ENCODE data around the gene ENTPD8.

Gene ENTPD8

DNA sequence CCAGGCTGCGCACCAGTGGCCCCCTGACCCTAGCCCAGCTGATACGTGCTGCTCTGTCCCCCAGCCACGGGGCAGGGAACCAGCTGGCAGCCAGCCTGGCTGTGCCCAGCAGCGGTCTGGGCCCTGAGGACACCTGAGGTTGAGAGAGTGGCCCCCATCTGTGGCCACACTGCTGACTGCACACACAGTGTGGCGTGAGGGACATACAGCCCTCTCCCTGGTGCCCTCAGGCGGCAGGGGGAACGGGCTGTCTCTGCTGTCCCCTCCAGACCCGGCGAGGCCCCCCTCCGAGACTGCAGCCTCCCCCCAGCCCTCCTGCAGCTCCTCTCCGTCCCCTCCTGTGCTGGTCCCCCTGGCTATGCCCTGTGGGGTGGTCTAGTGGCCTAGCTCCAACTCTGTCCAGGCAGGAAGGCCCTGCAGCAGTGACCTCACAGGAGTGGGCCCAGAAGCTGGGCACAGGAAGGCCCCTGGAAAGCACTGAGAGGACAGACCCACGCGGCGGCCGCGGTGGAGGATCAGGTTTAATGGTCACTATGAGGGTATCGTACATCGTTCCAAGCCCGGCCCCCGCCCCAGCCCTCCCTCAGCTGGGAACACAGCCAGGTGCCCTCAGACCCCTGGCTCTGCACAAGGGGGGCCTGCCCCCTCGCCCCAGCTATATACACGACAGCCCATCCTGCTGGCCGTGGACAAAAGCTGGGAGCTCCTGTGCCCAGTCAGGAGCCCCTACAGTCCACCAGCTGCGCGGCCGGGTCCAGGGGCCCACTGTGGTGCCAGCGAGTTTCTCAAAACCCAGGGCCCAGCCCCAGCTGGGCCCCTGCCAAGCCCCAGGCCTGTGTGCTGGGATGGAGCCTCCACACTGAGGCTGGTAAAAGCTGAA, 6.8 kb upstream of the ENTPD8 start:
- no peak for DNase-seq (ENCODE audit: low read depth in 1 of 2, low spot score in 1 of 2)

DNA sequence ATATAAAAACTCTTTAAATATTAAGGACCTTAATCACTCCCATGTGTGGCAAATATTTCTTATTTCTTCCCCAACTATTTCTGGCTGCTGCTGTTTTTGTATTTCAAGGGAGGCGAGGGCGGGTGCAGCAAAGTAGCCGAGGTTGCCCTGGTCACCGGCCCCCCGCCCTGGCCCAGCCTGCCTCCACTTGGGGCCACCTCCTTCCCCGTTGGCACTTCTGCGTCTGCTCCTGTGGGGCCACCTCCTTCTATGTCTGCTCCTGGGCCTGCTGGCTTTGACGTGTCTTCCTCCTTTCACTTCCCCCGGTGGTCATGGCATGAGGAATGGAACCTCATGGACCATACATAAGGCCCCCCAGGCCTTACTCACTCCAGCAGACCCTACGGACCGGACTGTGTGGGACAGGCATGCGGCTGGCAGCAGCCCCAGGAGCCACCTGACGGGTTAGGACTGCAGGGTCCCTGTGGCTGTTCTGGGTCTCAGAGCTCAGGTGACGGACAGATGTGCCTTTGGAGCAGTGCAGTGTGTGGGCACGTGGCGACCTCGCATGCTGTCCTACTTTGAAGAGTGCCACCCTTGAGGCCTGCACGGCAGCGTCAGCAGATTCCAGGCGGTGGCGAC, 5.8 kb upstream of the ENTPD8 start:
- no peak for DNase-seq (ENCODE audit: low read depth in 1 of 2, low spot score in 1 of 2)

DNA sequence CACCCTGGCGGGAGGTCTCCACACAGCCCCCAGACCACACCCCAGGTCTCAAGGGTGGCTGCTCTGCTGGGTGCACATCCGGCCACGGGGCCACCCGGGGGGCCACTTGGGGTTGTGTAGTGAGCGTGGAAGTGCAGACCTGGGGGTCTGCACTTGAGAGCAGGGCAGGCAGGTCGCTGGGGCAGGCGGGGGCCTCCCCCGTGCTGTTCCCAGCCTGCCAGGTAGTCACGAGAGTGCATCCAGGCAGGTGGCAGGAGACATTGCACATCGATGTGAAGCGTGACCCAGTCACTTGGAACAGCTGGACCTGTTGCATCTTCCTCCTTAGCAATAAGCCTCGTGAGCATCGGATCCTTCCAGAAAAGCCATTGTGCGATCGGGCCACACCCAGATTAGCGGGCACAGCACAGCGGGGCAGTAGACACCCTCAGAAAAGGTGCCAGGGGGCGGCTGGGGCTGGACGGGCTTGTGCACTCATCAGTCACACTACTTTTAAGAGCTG, 4.8 kb upstream of the ENTPD8 start:
- no peak for DNase-seq (ENCODE audit: low read depth in 1 of 2, low spot score in 1 of 2)

DNA sequence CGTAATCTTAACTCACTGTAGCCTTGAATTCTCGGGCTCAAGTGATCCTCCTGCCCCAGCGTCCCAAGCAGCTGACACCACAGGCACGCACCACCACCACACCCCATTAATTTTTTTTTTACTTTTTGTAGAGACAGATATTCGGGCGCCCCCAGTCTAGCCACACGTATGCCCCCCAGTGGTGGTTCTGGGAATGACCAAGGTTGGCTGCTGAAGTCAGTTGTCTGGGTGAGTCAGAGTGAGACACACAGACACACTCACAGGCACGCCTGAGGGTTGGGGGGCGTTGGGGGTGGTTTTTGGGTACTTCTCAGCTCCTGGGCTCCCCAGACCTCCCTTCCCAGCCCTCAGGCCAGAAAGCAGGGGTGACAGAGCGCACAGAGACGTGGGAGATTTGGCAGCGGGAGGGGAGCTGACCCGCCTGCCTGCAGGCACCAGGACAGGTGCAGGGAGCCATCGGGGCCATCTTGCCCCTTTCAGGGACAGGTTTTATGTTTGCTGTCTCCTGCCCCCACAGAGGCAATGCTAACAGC, 4.2 kb upstream of the ENTPD8 start:
- peak; percentile 70 to 78 for DNase-seq (ENCODE audit: low read depth in 1 of 2, low spot score in 1 of 2)

DNA sequence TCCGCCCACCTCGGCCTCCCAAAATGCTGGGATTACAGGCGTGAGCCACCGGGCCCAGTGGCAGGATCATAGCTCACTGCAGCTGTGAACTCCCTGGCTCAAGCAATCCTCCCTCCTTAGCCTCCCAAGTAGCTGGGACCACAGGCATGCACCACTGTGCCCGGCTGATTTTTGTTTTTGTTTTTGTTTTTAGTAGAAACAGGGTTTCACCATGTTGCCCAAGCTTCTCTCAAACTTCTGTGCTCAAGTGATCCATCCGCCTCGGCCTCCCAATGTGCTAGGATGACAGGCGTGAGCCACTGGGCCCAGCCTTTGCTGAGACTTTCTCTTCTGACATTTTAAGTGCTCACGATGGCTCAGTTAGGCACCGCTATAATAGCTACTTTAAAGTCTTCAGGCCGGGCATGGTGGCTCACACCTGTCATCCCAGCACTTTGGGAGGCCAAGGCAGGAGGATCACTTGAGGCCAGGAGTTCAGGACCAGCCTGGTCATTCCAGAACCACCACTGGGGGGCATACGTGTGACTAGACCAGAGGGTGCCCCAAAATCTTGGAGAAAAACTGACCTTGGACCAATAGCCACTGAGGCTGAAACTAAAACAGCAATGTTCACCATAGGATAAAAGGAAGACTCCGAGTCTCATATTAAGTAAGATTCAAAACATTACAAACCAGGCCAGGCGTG, 3.1 kb upstream of the ENTPD8 start:
- DNase-seq (ENCODE audit: low read depth in 1 of 2, low spot score in 1 of 2) = no peak

DNA sequence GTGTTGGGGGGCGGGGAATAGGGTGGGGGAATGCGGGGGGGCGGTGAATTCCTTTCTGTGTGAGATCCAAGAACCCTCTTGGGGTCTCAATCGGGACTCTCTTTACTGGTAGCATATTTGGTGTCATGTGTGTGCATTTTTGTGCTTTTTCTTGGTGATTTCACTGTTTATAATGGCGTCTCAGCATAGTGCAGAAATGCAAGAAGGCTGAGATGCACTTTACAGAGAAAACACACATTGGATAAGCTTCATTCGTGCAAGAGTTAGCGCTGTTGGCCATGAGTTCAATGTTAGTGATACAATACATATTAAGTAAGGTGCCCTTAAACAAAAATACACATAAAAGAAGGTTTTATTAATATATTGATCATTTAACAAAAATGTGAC, 771 bp upstream of the ENTPD8 start:
- DNase-seq (ENCODE audit: low read depth in 1 of 2, low spot score in 1 of 2) = no peak

DNA sequence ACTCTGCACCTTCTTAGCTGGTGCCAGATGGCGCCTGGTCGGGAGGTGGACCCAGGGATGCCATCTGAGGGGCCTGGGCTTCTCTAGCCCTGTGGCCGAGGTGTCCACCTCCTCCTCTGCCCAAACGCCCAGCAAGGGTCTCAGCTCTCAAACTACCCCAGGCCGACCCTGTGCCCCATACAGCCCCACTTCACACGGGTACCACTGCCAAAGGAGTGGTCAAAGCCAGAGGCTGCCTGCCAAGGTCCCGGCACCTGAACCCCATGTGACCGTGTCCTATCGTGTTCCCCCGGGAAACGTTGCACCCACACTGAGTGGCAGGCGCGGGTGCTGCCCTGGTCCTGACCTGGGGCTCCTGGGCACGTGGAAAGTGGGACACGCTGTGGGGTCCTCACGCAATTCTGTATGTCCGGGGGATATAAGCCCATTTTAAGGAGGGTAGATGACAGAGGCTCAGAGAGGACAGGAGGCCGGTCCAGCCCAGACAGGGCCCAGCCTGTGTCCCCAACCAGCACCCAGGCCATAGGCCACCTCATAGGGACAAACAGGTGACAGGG, 1.9 kb downstream of the ENTPD8 start:
- no peak for DNase-seq (ENCODE audit: low read depth in 1 of 2, low spot score in 1 of 2)

DNA sequence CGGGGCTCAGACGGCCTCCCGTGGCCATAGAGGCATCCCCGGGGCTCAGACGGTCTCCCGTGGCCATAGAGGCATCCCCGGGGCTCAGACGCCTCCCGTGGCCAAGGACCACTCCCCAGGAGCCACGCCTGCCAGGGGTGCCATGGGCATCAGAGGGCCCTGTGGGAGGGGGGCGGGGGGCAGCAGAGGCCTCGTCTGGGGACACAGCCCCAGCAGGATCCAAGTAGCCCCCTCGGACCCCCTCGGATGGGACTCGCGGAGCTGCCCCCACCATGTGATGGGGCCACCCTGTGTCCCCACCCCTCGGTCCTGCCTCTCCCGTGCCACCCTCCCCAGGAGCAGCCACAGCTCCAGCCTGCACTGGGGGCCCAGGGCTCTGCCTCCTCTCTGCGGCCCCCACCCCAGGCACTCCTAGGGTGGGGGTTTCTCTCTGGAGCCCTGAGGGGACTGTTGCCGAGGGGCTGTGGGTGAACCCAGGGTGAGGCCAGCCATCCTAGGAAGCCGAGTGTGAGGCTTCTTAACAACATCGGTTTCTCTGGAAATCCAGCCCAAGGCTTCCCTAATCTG, 2.5 kb downstream of the ENTPD8 start:
- DNase-seq (ENCODE audit: low read depth in 1 of 2, low spot score in 1 of 2) = no peak

DNA sequence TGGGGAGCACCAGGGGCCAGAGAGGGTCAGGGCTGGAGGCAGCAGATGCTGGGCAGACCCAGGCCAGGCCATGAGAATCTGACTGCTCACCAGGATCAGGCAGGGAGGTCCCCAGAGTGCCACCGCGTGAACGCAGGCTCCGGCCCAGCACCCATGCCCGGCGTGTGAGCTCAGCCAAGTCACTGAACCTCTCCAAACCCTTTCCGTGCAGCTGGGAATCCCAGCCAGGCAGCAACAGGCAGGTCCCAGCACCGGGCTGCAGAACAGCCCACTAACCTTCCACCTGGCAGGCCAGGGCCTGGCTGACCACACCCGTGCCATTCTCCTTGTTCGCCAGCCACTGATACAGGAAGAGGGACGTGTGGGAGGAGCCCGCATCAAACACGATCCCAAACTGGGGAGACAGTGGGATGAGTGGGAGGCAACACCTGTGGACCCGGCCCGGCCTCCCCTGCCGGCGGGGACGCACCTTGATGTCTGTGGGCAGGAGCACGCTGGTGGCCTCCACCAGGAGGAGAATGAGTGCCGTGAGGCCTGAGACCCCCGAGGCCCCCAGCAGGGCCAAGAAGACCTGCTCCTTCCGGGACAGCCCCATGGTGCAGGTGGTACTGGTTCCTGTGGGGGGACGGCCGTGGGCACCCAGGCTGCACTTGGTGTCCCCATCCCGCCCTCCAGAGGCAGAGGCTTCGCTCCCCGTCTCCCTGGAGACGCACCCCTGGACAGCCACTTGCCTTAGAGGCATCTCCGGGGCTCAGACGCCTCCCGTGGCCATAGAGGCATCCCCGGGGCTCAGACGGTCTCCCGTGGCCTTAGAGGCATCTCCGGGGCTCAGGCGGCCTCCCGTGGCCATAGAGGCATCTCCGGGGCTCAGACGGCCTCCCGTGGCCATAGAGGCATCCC, 3.2 kb downstream of the ENTPD8 start:
- no peak for DNase-seq (ENCODE audit: low read depth in 1 of 2, low spot score in 1 of 2)

DNA sequence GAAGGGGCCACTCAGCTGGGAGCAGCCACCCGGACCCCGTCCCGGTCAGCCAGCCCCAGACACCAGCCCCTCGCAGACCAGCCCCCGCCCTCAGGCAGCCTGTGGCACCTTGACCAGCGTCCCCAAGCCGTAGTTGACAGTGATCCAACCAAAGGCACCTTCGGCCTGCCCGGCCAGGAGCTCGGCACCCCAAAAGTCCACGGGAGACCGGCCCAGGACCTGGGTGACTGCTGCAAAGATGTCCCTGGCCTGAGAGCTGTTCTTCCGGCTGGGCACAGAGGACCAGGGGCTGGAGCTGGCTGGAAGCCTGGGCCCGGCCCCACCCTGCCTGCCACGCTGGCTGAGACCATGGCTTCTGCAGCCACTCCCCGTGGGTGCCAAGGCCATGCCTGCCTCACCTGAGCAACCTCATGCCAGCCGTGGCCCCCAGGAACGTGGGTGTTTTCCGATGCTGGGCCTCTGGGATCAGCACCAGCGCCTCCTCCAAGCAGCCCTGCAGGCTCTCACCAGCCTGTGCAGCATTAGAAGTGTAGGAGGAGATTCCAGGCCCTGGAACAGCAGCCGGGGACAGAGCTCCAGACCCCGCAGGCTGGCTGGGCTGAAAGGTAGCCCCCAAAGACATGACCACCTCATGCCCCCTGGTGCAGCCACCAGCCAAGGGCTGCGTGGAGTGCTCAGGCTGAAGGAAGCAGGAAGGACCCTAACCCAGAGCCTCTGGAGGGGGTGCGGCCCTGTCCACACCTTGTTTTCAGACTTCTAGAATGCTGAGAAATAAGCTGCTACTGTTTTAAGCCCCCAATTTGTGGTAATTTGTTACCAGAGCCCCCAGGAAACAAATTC, 4.2 kb downstream of the ENTPD8 start:
- no peak for DNase-seq (ENCODE audit: low read depth in 1 of 2, low spot score in 1 of 2)

DNA sequence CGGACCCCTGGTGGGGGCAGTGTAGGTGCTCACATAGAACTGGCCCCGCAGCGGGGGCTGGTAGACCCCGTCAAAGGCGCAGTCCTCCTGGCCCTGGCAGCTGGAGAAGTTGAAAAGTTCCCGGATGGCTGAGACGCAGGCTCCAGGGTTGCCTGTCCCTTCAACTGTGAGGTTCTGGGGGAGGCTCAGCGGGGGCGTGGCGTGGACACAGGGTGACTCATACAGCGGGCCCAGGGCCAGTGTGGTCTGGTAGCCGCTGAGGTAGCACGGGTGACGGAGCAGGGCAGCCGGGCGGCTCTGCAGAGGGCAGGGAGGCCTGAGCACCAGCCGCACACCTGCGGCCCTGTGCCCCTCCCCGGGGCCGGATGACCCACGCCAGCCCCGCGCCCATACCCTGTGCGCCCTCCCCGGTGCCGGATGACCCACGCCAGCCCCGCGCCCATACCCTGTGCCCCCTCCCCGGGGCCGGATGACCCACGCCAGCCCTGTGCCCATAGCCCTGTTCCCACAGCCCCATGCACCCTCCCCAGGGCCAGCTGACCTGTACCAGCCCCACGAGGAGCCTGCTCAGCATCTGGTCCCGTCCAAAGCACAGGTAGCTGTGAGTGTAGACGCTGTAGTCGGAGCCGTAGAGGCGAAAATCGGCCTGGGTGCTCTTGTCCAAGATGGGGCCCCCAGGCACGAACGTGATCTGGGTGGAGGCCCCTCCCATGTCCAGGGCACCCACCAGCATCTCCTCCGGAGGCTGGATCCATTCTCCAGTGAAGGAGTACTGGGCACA, 5.0 kb downstream of the ENTPD8 start:
- no peak for DNase-seq (ENCODE audit: low read depth in 1 of 2, low spot score in 1 of 2)

DNA sequence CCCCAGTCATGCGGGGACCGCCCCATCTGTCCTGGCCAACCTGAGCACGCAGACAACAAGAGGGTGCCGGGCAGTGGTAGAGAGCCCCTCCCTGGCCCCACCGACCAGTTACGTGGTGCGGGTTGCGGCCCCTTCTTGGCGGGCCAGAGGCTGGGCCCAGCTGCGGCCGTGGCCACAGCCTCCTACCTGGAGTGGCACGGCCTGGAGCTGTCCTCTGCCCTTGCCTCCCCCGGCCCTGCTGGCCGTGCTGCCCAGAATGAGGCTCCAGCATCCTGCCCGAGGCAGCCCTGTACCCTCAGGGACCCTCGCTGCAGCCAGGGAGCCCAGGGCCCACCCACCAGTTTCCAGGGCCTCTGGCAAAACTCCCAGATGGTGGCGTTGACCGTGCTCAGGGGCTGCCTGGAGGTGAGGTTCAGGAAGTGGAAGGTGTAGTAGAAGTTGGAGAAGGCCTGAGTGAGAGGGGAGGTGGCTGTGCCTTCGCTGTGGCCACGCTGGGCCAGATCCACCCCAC, 5.7 kb downstream of the ENTPD8 start:
- DNase-seq (ENCODE audit: low read depth in 1 of 2, low spot score in 1 of 2) = no peak

DNA sequence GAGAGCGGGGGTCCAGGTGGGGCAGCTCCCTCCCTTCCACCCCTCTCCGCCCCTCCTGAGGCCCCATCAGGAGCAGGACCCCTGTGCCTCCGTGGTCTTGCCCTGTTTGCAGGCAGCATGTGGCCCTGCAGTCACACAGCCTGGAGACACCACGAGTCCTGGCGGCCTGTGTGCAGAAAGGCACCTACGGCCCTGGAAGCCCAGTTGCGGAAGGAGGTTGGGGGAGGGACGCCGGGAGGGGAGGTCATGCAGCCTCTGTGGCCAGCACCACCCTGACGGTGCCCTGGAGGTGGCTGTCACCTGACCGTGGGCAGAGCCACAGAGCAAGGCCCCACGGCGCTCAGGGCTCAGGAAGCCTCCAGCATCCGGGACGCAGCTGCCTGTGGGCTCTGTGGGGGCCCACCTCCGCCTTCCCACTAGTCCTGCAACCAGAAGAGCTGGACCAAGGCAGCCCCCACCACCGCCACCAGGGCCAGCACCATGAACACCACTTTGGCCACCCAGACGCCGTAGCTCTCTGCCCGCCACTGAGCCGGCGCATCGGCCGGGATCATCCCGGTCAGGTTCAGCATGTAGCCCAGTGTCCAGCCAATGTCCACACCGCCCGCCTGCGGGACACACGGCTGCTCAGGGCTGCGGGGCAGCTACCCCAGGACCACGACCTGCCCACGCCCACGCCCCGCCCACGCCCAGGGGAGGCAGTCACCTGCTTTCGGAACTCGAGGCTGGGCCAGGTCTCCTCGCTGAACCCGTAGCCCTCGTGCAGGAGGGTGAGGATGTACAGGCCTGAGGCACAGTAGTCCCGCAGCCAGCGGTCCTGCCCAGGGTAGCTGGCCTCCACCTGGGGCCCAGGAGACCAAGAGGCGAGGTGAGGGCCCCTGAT, 6.4 kb downstream of the ENTPD8 start:
- no peak for DNase-seq (ENCODE audit: low read depth in 1 of 2, low spot score in 1 of 2)

DNA sequence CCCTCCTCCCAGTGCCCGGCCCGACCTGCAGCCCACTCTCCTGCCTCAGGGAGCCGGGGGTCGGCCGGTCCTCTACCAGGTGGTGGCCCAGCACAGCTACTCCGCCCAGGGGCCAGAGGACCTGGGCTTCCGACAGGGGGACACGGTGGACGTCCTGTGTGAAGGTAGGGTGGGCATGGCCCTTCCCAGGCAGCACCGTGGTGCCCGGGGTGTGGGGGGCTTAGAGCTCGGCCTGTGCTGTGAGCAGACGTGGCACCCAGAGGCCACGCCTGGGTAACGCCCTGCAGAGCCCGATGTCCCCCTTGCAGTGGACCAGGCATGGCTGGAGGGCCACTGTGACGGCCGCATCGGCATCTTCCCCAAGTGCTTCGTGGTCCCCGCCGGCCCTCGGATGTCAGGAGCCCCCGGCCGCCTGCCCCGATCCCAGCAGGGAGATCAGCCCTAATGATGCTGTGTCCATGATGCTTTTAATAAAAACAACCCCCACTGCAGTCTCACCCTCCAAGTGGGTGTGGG, 7.2 kb downstream of the ENTPD8 start:
- no peak for DNase-seq (ENCODE audit: low read depth in 1 of 2, low spot score in 1 of 2)

DNA sequence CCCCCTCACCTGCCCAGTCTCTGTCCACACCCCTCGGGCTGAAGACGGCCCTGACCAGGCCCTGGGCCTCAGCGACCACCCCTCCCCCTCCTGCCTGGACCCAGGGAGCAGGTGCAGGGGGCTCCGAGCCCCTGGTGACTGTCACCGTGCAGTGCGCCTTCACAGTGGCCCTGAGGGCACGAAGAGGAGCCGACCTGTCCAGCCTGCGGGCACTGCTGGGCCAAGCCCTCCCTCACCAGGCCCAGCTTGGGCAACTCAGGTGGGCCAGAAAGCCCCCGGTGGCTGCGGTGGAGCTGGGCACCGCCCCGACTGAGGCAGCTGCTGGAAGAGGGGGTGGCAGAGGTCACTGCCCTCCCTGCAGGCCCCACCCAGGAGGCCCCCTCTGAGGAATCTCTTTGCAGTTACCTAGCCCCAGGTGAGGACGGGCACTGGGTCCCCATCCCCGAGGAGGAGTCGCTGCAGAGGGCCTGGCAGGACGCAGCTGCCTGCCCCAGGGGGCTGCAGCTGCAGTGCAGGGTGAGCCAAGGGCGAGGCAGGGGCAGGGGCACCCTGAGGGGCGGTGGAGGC, 7.7 kb downstream of the ENTPD8 start:
- no peak for DNase-seq (ENCODE audit: low read depth in 1 of 2, low spot score in 1 of 2)

DNA sequence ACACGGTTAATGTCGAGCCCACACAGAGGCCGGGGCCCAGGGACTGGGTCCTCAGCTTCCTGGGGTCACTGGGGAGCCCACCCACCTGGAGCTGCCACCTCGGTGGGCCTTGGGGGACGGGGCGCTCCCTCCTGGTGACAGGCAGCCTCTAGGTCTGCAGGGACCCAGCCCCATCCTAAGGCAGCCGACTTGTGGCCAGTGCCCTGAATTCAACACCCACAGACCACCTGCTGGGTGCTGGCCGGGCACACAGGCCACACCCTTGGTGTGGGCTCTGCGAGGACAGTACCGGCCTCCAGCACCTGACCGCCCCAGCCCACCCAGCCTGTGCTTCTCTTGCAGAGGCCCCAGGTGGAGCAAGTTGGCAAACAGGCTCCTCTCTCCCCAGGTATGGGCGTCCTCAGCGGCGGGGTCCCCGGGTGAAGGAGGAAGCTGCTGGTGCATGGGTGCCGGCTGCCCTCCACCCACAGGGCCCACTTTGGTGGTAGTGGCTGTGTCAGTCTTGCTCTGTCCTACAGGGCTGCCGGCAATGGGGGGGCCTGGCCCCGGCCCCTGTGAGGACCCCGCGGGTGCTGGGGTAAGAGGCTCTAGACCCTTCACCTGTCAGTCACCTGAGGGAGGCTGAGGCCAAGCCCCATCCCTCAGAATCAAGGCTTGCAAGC, 8.3 kb downstream of the ENTPD8 start:
- no peak for DNase-seq (ENCODE audit: low read depth in 1 of 2, low spot score in 1 of 2)
